HL-60 (cell line): ENCODE measurements around the gene UFC1.

Experiments
- GABPA ChIP-seq: IDR thresholded peaks from 2 replicates; pipeline ENCODE4 v1.6.1; 2012; ENCODE audit warnings: low read depth
- POLR2AphosphoS5 ChIP-seq: IDR thresholded peaks from 2 replicates; pipeline ENCODE4 v1.6.1; 2012; ENCODE audit warnings: low read depth
- TF ChIP-seq, protein P1 (sequence below): IDR thresholded peaks from 2 replicates; pipeline ENCODE4 v1.6.1; 2012; ENCODE audit warnings: low read depth; ENCODE audit not compliant: insufficient replicate concordance
- TF ChIP-seq, protein P2 (sequence below): IDR thresholded peaks from one replicate; pipeline ENCODE4 v1.5.1; 2011; ENCODE audit warnings: low read length, control low read depth, inconsistent platforms; ENCODE audit not compliant: insufficient read depth

DNA sequence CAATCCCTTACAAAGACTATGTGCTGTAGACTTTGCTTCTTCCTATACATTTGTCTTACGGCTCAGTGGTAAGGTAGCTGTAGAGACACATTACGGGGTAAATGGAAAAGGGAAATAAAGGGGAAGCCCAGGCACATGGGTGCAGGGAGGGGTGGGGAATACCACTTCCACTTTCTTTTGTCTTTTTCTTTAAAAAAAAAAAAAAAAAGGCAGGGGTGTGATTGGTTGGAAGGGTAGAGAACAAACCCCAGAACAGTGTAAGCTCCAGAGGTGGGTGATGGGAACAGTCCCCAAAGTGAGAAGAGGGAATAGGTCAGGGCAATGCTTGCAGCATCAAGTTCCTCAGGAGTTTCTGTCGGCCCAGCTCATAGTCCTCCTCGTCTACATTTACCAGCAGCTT lies 31.9 kb upstream of the UFC1 start:
- TF ChIP-seq, protein P1, sequence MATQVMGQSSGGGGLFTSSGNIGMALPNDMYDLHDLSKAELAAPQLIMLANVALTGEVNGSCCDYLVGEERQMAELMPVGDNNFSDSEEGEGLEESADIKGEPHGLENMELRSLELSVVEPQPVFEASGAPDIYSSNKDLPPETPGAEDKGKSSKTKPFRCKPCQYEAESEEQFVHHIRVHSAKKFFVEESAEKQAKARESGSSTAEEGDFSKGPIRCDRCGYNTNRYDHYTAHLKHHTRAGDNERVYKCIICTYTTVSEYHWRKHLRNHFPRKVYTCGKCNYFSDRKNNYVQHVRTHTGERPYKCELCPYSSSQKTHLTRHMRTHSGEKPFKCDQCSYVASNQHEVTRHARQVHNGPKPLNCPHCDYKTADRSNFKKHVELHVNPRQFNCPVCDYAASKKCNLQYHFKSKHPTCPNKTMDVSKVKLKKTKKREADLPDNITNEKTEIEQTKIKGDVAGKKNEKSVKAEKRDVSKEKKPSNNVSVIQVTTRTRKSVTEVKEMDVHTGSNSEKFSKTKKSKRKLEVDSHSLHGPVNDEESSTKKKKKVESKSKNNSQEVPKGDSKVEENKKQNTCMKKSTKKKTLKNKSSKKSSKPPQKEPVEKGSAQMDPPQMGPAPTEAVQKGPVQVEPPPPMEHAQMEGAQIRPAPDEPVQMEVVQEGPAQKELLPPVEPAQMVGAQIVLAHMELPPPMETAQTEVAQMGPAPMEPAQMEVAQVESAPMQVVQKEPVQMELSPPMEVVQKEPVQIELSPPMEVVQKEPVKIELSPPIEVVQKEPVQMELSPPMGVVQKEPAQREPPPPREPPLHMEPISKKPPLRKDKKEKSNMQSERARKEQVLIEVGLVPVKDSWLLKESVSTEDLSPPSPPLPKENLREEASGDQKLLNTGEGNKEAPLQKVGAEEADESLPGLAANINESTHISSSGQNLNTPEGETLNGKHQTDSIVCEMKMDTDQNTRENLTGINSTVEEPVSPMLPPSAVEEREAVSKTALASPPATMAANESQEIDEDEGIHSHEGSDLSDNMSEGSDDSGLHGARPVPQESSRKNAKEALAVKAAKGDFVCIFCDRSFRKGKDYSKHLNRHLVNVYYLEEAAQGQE, result no peak
- TF ChIP-seq, protein P2, sequence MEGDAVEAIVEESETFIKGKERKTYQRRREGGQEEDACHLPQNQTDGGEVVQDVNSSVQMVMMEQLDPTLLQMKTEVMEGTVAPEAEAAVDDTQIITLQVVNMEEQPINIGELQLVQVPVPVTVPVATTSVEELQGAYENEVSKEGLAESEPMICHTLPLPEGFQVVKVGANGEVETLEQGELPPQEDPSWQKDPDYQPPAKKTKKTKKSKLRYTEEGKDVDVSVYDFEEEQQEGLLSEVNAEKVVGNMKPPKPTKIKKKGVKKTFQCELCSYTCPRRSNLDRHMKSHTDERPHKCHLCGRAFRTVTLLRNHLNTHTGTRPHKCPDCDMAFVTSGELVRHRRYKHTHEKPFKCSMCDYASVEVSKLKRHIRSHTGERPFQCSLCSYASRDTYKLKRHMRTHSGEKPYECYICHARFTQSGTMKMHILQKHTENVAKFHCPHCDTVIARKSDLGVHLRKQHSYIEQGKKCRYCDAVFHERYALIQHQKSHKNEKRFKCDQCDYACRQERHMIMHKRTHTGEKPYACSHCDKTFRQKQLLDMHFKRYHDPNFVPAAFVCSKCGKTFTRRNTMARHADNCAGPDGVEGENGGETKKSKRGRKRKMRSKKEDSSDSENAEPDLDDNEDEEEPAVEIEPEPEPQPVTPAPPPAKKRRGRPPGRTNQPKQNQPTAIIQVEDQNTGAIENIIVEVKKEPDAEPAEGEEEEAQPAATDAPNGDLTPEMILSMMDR, result no peak
- TF ChIP-seq POLR2AphosphoS5, result no peak; the same call in 1 of the 2 replicates
- 0 out of 2 replicates have a peak, but pooled peaks have one; percentile 27 for TF ChIP-seq GABPA
